HL-60 (cell line): ENCODE data around the gene SEPTIN5.

Experiments used
- CTCF ChIP-seq: IDR thresholded peaks from one replicate; pipeline ENCODE4 v1.5.1; 2011; ENCODE audit warnings: low read length, control low read depth, inconsistent platforms; ENCODE audit not compliant: insufficient read depth
- GABPA ChIP-seq: IDR thresholded peaks from 2 replicates; pipeline ENCODE4 v1.6.1; 2012; ENCODE audit warnings: low read depth
- POLR2AphosphoS5 ChIP-seq: IDR thresholded peaks from 2 replicates; pipeline ENCODE4 v1.6.1; 2012; ENCODE audit warnings: low read depth
- REST ChIP-seq: IDR thresholded peaks from 2 replicates; pipeline ENCODE4 v1.6.1; 2012; ENCODE audit warnings: low read depth; ENCODE audit not compliant: insufficient replicate concordance
- SPI1 ChIP-seq: IDR thresholded peaks from 2 replicates; pipeline ENCODE4 v1.6.1; 2012; ENCODE audit warnings: low read depth, mild to moderate bottlenecking, borderline replicate concordance

- TF ChIP-seq POLR2AphosphoS5, result no peak
- no peak for TF ChIP-seq CTCF
- no peak for TF ChIP-seq REST
- TF ChIP-seq SPI1, result no peak
- TF ChIP-seq GABPA, result no peak
Measured at GRCh38 chr22:19696504-19697276, 17.6 kb upstream of the SEPTIN5 start.
